GM19023 (cell line): Measurements from ENCODE around the gene ALDH9A1.

Experiments
- ATAC-seq: cut with Tn5 transposase; IDR thresholded peaks from one replicate; pipeline ENCODE4 v1.9.1; 2021; ENCODE audit warnings: mild to moderate bottlenecking, moderate library complexity; ENCODE audit not compliant: unreplicated experiment

The ALDH9A1 gene

GRCh38 chr1:165628147-165628822, 70.1 kb downstream of the ALDH9A1 start:
- ATAC-seq, result no peak

DNA sequence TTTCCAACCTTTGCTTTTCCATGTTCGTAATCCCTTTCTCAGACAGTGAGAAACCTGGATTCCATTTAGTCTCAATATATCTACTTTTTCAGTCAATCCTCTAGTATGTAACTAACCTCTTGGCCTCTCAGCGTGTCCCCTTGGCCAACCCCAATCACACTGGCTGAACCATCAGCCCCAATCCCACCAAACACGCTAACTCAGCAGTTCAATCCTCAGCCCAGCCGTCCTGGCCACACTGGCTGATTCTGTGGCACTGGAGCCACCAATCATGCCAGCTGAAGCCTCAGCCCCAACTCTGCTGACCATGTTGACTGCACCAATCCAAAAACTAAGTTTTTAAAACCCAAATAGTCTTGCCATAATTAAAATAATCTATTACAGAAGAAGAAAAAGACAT, 73.9 kb downstream of the ALDH9A1 start:
- no peak for ATAC-seq

DNA sequence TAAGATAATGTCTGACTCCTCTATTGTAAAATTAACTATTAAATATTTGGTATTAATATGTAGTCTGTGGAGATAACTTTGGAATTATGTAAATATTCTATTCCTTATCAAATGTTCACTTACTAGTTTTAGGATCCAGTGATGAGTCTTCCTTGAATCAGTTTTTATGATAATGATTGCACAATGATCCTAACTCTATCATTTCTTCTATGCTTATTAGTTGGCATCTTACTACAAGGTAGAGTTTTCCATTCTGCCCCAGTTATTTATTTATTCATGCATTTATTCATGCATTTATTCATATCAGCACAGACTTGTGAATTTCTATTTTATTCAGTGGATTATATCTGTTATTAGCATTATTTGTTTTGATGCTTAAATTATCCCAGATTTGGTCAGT, 74.7 kb downstream of the ALDH9A1 start:
- no peak for ATAC-seq

DNA sequence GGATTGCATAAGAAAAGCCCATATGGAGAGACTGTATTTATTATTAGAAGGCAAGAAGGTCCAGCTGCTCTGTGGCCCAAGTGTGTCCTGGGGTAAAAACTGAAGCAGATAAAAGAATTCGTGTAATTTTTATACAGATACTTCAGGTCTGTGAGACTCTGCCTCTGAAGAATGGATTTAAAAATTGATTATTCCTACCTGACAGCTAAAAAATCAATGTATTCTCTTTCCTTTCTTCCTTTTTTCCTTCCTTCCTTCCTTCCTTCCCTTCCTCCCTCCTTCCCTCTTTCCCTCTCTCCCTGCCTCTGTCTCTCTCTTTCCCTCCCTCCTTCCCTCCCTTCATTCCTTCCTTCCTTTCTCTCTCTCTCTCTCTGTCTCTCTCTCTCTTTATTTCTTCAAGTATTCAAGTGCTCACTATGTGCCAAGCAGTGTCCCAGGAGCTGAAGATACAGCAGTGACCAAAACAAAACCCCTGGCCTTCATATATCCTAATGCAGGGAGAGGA, 78.7 kb downstream of the ALDH9A1 start:
- no peak for ATAC-seq

DNA sequence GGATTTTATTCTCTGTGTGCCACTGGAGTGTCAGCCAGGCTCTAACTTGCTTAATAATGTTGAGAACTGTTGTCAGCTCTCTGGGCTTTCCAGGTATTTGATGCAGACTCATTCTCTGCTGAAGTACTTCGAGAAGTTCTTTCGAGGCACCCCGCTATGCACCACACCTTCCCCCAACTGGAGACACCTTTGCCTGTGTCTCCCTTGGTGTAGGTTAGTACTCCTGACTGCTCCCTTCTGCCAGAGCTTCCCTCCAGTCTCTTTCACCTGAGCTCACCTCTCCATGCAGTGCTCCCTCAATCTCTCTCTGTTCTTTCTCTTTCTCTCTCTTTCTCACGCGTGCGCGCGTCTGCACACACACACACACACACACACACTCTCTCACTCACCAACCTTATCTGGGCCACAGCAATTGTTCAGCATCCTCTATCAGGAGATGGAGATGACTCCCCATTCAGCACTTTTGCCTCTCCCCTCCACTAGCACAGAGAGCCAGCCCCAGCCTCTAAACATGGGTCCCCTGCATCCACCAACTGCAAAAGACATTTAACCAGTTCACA, 81.3 kb downstream of the ALDH9A1 start:
- no peak for ATAC-seq

- ATAC-seq, result no peak
Observed at GRCh38 chr1:165616054-165616612, 82.2 kb downstream of the ALDH9A1 start.
